HFFc6 (cell line): ENCODE results near the gene FAT4. TPM values are rescaled to one million over a fixed set of nuclear protein-coding genes. Genes with fewer than 3 reads are reported as not detected.

ENCODE experiments used
- DNase-seq: peaks from one replicate; pipeline ENCODE4 v3.0.0-alpha.2; 2018
- H3K27ac Mint-ChIP-seq: 2 replicates; pipeline ENCODE4 v1.8.0; 2020; ENCODE audit warnings: mild to moderate bottlenecking, mixed read lengths
- H3K27me3 Mint-ChIP-seq: 2 replicates; pipeline ENCODE4 v1.8.0; 2021; ENCODE audit warnings: mild to moderate bottlenecking, moderate library complexity, mixed read lengths; ENCODE audit not compliant: insufficient read depth
- H3K36me3 Mint-ChIP-seq: 2 replicates; pipeline ENCODE4 v1.8.0; 2021; ENCODE audit warnings: low read depth, mixed read lengths
- H3K4me1 Mint-ChIP-seq: 2 replicates; pipeline ENCODE4 v1.8.0; 2020; ENCODE audit warnings: low read depth, mixed read lengths
- H3K4me3 Mint-ChIP-seq: 2 replicates; pipeline ENCODE4 v1.8.0; 2020; ENCODE audit warnings: mild to moderate bottlenecking, moderate library complexity, mixed read lengths
- H3K9me3 Mint-ChIP-seq: 2 replicates; pipeline ENCODE4 v1.8.0; 2020; ENCODE audit warnings: mild to moderate bottlenecking, mixed read lengths
- CTCF ChIP-seq: fragments of 200-600 bp; sonication (generic); IDR thresholded peaks from 2 replicates; pipeline ENCODE4 v1.5.0; 2021; ENCODE audit warnings: antibody characterized with exemption, mild to moderate bottlenecking
- long read RNA-seq: library from polyadenylated mRNA; unstranded; transcript quantifications from one replicate; pipeline ENCODE4 v2.0.0, GENCODE V29; 2019
- total RNA-seq, 6 experiments: library from RNA; stranded (reverse); fragmentation: NEBNext Ultra II Directional; extraction: Animal tissue kit (Norgen Biotek cat#: 25700); gene quantifications; 2 replicates in 1 of 6; 3 replicates in 5 of 6; pipeline ENCODE4 v1.2.3, GENCODE V29; 2021

Gene FAT4
- total RNA-seq, result 10 to 100 TPM; 11.1 to 18.4 (median 12.8) TPM
- long read RNA-seq, partial matches to known transcripts, result 1 of 9 reads
- long read RNA-seq, other reads (novel, unspliced or antisense), result 8 of 9 reads

GRCh38 chr4:125314676-125315575, at the start of gene FAT4:
Gene FAT4 (plus strand): TSS chr4:125314955. CDS start chr4:125316412, 1,457 bp downstream.
- Mint-ChIP-seq H3K4me3 (peak within 1 kb of the TSS; percentile 93), H3K36me3 (peaks cover 34% of the 10 kb centered on the region), H3K9me3 (peaks cover 7% of the 10 kb centered on the region), H3K27me3 (peaks cover 5% of the 10 kb centered on the region), H3K4me1 (peaks cover 45% of the 10 kb centered on the region), H3K27ac (peak within 1 kb of the TSS; percentile 88)
- TF ChIP-seq CTCF, result peak; percentile 60
- DNase-seq, result peak; percentile 99

GRCh38 chr4:125265846-125266245, 48.9 kb upstream of the FAT4 start:
- no peak for TF ChIP-seq CTCF
- Mint-ChIP-seq H3K27ac (no peak overlapping the region), H3K9me3 (no peaks in the 10 kb centered on the region), H3K36me3 (no peaks in the 10 kb centered on the region), H3K4me1 (peaks cover 33% of the 10 kb centered on the region), H3K4me3 (no peak overlapping the region), H3K27me3 (no peaks in the 10 kb centered on the region)
- no peak for DNase-seq

- no peaks in the 10 kb centered on the region for H3K27me3 Mint-ChIP-seq
- peak overlapping the region; percentile 58 for H3K4me3 Mint-ChIP-seq
- peak; percentile 64 for DNase-seq
- H3K27ac Mint-ChIP-seq, result peak overlapping the region; percentile 62
- H3K9me3 Mint-ChIP-seq, result no peaks in the 10 kb centered on the region
- no peak for TF ChIP-seq CTCF
- H3K36me3 Mint-ChIP-seq, result no peaks in the 10 kb centered on the region
- H3K4me1 Mint-ChIP-seq, result peaks cover 33% of the 10 kb centered on the region
Observed at GRCh38 chr4:125266901-125267604, 47.7 kb upstream of the FAT4 start.

GRCh38 chr4:125267630-125268029, 47.1 kb upstream of the FAT4 start:
- H3K27ac Mint-ChIP-seq, result no peak overlapping the region
- DNase-seq, result no peak
- H3K4me3 Mint-ChIP-seq, result peak overlapping the region; percentile 58
- no peaks in the 10 kb centered on the region for H3K27me3 Mint-ChIP-seq
- no peaks in the 10 kb centered on the region for H3K9me3 Mint-ChIP-seq
- TF ChIP-seq CTCF, result no peak
- H3K4me1 Mint-ChIP-seq, result peaks cover 33% of the 10 kb centered on the region
- no peaks in the 10 kb centered on the region for H3K36me3 Mint-ChIP-seq

GRCh38 chr4:125268068-125268755, 46.5 kb upstream of the FAT4 start:
- H3K9me3 Mint-ChIP-seq, result no peaks in the 10 kb centered on the region
- H3K27me3 Mint-ChIP-seq, result no peaks in the 10 kb centered on the region
- H3K4me3 Mint-ChIP-seq, result no peak overlapping the region
- H3K27ac Mint-ChIP-seq, result peak overlapping the region; percentile 15; the same call in 1 of the 2 replicates
- TF ChIP-seq CTCF, result no peak
- H3K4me1 Mint-ChIP-seq, result peaks cover 33% of the 10 kb centered on the region
- no peak for DNase-seq
- no peaks in the 10 kb centered on the region for H3K36me3 Mint-ChIP-seq
